ENCODE results near the gene TEX14.

GRCh38 chr17:58702708-58703107, 10.9 kb upstream of the TEX14 start:
- TF ChIP-seq CTCF (conservative IDR thresholded peaks at IDR 0.05), result no peak
- TF ChIP-seq EZH2 (IDR thresholded peaks at IDR 0.05; ENCODE audit: low read depth), result no peak

Measured in PC-9 (cell line).